MG63 (cell line): ENCODE results near the gene HMGCS1. TPM values are rescaled to one million over a fixed set of nuclear protein-coding genes. Genes with fewer than 3 reads are reported as not detected.
"Not testable (repeated sequence)": the region's sequence is repeated elsewhere in the genome, so short reads cannot be mapped to it uniquely, and the experiment has no call there.

Experiments
- DNase-seq: peaks from one replicate; pipeline ENCODE4 v3.0.0-alpha.2; 2020
- H3K27me3 ChIP-seq: fragments of 250-450 bp; sonication (Bioruptor Pico); 2 replicates; pipeline ENCODE4 v1.5.1; 2020; ENCODE audit warnings: mild to moderate bottlenecking, moderate library complexity
- H3K36me3 ChIP-seq: fragments of 250-450 bp; sonication (Bioruptor Pico); 2 replicates; pipeline ENCODE4 v1.5.1; 2020; ENCODE audit warnings: mild to moderate bottlenecking, moderate library complexity
- H3K4me3 ChIP-seq: fragments of 250-450 bp; sonication (Bioruptor Pico); 2 replicates; pipeline ENCODE4 v1.5.1; 2020; ENCODE audit warnings: mild to moderate bottlenecking, moderate library complexity
- H3K9me3 ChIP-seq: fragments of 250-450 bp; sonication (Bioruptor Pico); 2 replicates; pipeline ENCODE4 v1.5.1; 2020; ENCODE audit warnings: mild to moderate bottlenecking, moderate library complexity
- total RNA-seq: library from RNA; depleted of rRNA; stranded (reverse); fragments of >200 nt; shearing (Covaris generic); gene quantifications from 2 replicates; pipeline ENCODE4 v1.2.3, GENCODE V29; 2014; ENCODE audit warnings: low replicate concordance

The HMGCS1 gene
- total RNA-seq, 1 experiment from 2014 or later: 22.1 TPM

DNA sequence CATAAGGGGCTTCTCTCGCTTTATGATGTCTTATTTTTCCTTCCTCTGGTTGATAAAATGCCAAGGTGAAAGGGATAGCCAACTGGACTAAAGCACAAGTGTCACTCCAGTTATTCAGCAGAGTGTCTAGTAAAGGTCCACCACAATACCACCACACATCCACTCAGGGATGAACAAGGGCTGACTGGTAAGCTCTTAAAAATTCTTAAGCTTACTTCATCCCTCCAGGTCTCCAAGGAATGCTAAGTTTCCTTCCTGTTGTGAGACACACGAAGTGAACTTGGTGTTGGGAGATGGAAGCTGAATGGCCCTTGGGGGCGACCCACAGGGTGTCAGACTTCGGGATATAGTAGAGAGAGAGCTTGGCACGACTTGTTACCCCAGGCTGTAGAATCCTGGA is 3.2 kb upstream of the HMGCS1 start:
- Histone ChIP-seq H3K9me3 (no peaks in the 10 kb centered on the region), H3K27me3 (no peaks in the 10 kb centered on the region), H3K36me3 (no peaks in the 10 kb centered on the region; the same call in 1 of the 2 replicates), H3K4me3 (no peak overlapping the region)
- DNase-seq: no peak

DNA sequence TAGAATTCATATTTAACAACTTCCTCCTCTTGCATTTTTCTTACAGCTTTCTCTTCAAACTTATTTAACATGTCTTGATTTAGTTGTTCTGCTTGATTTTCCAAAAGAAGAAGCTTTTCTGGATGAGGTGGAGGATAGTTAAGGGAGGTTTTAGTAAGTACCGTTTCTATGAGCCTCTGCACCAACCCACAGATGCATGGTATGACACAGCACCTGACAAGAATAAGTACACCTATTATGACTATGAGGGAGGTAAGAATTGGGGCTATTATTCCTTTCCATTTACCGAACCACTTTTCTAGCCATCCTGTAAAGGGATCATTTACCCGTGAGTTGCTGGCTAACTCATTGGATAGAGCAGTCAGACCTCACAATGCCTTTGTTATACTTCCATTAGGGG is 2.5 kb upstream of the HMGCS1 start:
- Histone ChIP-seq H3K4me3 (no peak overlapping the region), H3K9me3 (no peaks in the 10 kb centered on the region), H3K36me3 (no peaks in the 10 kb centered on the region; the same call in 1 of the 2 replicates), H3K27me3 (no peaks in the 10 kb centered on the region)
- no peak for DNase-seq

DNA sequence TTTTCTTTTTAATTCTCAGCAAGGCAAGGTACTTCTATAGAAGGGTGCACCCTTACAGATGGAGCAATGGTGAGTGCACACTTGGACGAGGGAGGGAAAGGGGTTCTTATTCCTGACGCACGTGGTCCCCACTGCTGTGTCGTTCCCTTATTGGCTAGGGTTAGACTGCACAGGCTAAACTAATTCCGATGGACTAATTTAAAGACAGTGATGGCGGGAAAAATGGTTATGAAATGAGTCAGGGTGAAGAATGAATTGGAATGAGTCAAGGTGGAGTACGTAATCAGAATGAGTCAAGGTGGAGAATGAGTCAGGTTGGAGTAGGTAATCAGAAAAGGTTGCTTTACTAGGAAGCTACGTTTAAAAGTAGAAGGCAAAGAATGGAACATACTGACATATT is 2.1 kb upstream of the HMGCS1 start:
- DNase-seq: no peak

DNA sequence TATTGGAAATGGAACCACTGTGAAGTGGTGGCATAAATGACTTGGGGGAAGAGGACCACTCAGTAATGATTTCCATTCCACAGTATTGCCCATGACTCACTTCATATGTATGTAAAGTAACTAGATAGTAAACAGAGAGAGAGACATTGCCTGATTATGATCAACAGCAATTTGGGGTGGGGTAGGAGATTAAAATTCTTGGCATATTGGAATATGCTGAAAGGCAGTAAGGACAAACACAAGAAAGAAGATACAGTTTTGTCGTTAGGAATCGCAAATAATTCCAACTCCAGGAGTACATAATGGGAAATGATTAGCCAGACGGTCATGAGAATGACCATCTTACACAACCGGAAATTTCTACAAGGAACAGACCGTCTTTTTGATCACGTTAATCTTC is 1.5 kb upstream of the HMGCS1 start:
- no peaks in the 10 kb centered on the region; the same call in 1 of the 2 replicates for H3K36me3 ChIP-seq
- no peak overlapping the region for H3K4me3 ChIP-seq
- no peaks in the 10 kb centered on the region for H3K27me3 ChIP-seq
- H3K9me3 ChIP-seq: no peaks in the 10 kb centered on the region
- DNase-seq: no peak

More for the DNA sequence above, 2.1 kb upstream of the HMGCS1 start:
- Histone ChIP-seq H3K9me3 (no peaks in the 10 kb centered on the region), H3K36me3 (no peaks in the 10 kb centered on the region; the same call in 1 of the 2 replicates), H3K27me3 (no peaks in the 10 kb centered on the region), H3K4me3 (no peak overlapping the region)

DNA sequence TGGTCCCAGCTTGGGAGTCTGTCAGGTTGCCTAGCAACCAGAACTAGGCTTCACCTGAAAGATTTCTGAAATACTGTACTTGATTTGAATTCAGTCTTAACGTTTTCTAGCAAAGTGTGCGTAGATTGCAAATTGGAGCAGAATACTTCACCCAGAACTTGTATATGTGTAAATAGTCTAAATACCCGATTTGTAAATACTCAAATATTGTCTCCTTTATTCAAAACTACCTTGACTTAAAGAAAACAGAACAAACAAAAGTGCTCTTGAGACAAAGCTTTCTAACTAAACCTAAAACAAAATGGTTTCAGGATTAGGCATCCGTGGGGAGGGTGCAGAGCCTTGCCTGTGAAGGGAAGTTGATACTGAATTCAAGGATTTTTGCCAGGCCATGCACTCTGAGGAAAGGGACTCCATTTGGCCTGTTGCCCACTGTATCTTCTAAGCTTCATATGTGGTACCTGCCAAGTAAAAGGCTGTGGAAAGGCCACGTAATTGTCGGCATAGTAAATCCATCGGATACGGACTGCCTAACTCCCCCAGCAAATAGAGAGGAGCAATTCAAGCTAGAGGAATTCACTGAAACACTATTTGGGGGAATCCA is 744 bp upstream of the HMGCS1 start:
- H3K4me3 ChIP-seq: peak overlapping the region; percentile 79
- no peaks in the 10 kb centered on the region for H3K9me3 ChIP-seq
- no peaks in the 10 kb centered on the region; the same call in 1 of the 2 replicates for H3K36me3 ChIP-seq
- no peak for DNase-seq
- no peaks in the 10 kb centered on the region for H3K27me3 ChIP-seq

DNA sequence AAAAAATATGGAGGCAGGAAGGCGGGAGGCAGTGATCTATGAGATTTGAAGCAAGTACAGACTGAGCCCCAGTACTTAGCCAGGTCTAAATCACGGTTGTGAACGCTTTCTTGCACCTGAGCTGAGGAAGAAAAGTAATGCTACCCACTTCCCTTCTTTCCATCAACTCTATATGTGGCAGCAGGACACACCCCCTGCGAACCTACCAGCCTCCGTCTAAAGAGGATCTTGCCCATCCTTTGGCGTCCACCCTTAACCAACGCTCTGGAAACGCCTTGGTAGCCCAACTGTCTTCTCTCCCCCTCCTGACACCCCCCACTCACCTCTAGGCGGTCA is 545 bp downstream of the HMGCS1 start:
- Histone ChIP-seq H3K9me3 (no peaks in the 10 kb centered on the region), H3K27me3 (no peaks in the 10 kb centered on the region), H3K36me3 (no peaks in the 10 kb centered on the region; the same call in 1 of the 2 replicates), H3K4me3 (peak overlapping the region; percentile 79)
- DNase-seq: no peak

DNA sequence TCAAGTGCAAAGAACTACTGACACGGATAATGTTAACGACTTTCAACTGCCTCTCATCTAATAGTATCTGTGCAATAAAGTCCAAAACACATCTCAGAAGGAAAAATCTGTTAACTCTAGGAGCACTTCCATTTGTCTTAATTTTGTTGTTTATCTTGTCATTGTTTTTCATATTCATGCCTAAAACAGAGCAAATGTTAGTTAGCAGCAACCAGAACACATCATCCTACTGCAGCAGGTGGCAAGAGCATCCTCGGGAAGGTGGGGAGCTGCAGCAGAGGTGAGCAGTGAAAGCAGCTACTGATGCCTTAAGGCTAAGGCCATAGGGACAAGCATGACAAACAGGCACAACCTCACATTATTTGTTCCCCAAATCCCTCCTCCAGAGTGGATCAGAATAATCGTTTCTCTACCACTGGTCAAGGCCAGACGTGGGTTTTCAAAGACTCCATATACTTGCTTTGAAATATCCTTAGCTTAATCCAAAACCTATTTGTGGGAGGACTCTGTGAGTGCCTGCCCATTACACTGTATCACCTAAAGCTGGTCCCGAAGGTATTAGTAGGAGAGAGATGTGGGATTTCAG is 1.0 kb downstream of the HMGCS1 start:
- no peak for DNase-seq
- Histone ChIP-seq H3K36me3 (no peaks in the 10 kb centered on the region; the same call in 1 of the 2 replicates), H3K27me3 (no peaks in the 10 kb centered on the region), H3K9me3 (no peaks in the 10 kb centered on the region), H3K4me3 (peak overlapping the region; percentile 79)

DNA sequence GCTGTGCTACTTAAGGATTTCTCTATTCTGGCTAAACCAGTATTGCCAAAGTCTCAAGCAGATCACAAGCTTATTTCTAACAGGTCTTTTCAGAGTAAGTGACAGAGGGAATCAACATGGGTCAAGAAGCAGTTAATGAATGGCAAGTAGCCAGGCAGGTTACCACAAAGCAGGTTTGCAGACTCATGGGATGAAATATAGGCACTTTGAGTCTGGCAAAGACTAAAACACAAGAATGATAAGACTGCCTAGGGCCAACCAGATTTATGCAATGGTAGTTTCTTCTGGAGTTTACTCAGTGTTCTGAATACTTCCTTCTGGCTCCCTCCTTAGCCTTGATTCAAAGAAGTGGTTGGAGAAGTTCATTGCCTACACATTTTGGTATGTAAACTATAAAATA is 3.6 kb downstream of the HMGCS1 start:
- no peaks in the 10 kb centered on the region for H3K9me3 ChIP-seq
- no peaks in the 10 kb centered on the region for H3K27me3 ChIP-seq
- H3K4me3 ChIP-seq: no peak overlapping the region
- H3K36me3 ChIP-seq: no peaks in the 10 kb centered on the region; the same call in 1 of the 2 replicates
- DNase-seq: no peak

DNA sequence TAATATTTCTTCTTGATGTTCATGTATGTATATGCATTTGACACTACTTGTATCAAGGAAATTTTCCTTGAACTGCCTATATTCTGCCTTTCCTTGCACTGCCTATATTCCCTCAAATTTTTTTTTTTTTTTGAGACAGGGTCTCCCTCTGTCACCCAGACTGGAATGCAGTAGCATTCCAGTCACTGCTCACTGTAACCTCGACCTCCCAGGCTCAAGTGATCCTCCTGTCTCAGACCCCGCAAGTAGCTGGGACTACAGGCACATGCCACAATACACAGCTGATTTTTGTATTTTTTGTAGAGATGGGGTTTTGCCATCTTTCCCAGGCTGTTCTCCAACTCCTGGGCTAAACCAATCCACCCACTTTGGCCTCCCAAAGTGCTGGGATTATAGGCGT is 4.1 kb downstream of the HMGCS1 start:
- DNase-seq: no peak
- Histone ChIP-seq H3K9me3 (no peaks in the 10 kb centered on the region), H3K4me3 (no peak overlapping the region), H3K27me3 (no peaks in the 10 kb centered on the region), H3K36me3 (no peaks in the 10 kb centered on the region; the same call in 1 of the 2 replicates)

DNA sequence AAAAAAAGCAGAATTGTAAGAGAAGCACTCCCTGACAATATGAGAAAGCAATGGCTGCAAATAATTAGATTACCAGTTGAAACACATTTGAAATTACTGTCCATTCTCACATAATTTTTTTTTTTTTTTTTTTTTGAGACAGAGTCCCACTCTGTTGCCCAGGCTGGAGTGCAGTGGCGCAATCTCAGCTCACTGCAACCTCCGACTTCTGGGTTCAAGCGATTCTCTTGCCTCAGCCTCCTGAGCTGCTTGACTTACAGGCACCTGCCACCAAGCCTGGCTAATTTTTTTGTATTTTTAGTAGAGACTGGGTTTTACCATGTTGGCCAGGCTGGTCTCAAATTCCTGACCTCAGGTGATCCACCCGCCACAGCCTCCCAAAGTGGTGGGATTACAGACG is 6.3 kb downstream of the HMGCS1 start:
- not testable (repeated sequence) for H3K9me3 ChIP-seq, H3K27me3 ChIP-seq, DNase-seq, H3K36me3 ChIP-seq, H3K4me3 ChIP-seq

DNA sequence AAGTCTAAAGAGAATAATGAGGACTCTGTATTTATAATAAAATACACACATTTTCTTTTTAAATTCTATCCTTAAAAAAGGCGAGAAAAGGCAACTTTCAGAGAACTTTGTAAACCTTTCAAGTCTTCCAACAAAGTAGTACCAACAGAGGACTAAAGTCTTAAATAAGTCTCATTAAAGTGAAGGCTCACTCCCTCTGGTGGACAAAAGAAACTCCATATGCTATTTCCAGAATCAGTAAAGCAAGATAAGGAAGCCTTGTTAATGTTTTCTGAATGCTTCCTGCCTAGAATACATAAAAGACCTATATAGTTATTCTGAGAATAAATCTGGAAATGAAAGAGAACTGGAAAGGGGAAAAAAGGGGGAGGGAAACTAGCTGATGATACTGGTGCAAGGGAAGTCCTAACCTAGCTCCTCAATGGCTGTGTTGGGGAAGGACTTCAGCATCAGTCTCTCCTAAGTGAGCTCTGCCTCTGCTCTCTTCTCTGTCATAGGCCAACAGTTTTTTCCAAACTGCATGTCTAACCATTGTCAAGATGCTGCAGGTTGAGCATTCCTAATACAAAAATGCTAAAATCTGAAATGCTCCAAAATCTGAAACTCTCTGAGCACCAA is 7.2 kb downstream of the HMGCS1 start:
- H3K27me3 ChIP-seq: no peaks in the 10 kb centered on the region

DNA sequence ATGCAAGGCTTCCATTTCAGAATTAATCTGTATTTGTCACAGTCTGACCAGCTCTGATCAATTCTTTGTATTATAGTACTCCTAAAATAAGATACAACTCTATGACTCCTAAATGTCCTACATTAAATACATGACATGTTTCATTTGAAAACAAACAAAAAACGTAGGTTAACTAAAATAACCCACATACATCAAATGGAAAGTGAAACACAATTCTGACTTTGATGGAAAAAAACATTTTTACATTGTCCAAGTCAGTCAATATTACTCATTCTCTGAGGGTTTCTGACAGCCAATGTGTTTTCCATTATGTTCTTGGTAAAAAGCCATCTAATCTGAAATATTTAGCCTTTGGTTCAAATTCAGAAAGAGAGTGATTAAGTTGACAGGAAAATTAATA is 8.7 kb downstream of the HMGCS1 start:
- no peaks in the 10 kb centered on the region for H3K27me3 ChIP-seq
- no peaks in the 10 kb centered on the region for H3K9me3 ChIP-seq
- peaks cover 6% of the 10 kb centered on the region for H3K36me3 ChIP-seq
- H3K4me3 ChIP-seq: no peak overlapping the region
- DNase-seq: no peak

More for the DNA sequence above, 7.2 kb downstream of the HMGCS1 start:
- peaks cover 6% of the 10 kb centered on the region for H3K36me3 ChIP-seq
- H3K9me3 ChIP-seq: no peaks in the 10 kb centered on the region
- no peak overlapping the region for H3K4me3 ChIP-seq
- no peak for DNase-seq

DNA sequence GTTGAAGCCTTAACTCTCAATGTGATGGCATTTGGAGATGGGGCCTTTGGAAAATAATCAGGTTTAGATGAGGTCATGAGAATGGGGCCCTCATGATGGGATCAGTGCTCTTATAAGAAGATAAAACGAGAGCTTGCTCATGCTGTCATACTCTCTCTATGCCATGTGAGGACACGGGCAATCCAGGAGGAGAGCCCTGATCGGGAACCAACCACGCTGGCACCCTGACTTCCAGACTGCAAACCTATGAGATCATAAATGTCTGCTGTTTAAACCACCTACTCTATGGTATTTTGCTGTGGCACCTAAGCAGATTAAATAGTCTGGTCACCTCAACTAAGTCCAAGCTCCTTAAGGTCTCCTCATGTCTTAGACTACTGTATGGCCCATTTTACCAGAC is 10.0 kb downstream of the HMGCS1 start:
- Histone ChIP-seq H3K36me3 (peaks cover 12% of the 10 kb centered on the region), H3K27me3 (no peaks in the 10 kb centered on the region), H3K4me3 (no peak overlapping the region), H3K9me3 (no peaks in the 10 kb centered on the region)
- DNase-seq: no peak

DNA sequence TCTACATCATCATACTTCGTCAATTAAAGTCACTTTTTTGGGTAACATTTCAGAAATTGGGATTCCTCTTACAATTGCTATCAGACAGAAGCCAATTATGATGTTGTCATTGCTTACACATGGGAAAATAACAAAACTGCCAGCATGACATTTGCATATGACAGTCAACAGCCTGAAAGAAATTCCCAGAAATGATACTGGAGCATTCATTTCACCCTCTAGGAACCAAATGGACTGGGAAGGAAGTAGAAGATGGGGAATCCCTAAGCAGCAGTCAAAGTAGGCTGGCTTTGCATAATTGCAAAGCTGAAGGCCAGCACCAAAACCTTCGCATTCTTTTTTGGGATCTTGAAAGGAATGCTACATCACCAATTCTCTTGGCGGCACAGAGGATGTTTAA is 10.7 kb downstream of the HMGCS1 start:
- Histone ChIP-seq H3K36me3 (peaks cover 17% of the 10 kb centered on the region), H3K27me3 (no peaks in the 10 kb centered on the region), H3K4me3 (no peak overlapping the region), H3K9me3 (no peaks in the 10 kb centered on the region)
- no peak for DNase-seq

DNA sequence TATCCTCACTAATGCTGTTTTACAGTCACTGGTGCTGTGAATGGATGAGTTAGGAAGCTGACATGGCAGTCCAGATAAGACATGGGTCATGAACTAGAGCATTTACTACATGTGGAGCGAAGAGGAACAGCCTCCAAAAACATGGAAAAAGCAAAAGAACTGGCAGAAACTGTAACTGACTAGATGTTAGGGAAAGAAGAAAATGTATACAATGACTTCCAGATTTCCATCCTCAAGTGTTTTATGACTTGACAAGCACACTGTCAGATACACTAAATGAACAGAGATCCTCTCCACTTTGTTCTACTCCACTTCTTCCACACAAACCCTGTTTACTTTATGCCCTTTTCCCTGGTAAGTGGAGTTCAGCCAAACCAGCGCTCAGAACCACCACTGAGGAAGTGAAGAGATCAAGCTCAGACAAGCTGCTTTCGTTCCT is 11.5 kb downstream of the HMGCS1 start:
- Histone ChIP-seq H3K36me3 (peaks cover 25% of the 10 kb centered on the region), H3K9me3 (no peaks in the 10 kb centered on the region), H3K27me3 (no peaks in the 10 kb centered on the region), H3K4me3 (no peak overlapping the region)
- DNase-seq: no peak

DNA sequence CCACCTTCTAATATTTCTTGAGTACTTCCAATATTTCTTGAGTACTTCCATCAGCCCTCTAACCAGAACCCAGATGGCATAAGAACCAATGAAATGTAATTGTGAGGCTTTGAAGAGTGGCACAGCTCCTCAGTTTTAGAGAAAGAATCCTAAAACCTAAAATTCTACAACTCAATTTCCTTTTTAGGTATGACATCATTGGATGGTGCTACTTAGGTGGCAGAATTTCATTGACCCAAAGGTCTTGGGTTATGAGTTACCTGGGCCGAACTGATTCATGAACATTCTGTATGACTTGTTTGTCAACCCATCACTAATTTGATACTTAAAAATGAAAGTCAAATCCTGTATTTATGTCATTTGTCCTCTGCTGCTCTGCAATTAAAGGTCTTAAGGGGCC is 13.1 kb downstream of the HMGCS1 start:
- Histone ChIP-seq H3K9me3 (no peaks in the 10 kb centered on the region), H3K4me3 (no peak overlapping the region), H3K27me3 (no peaks in the 10 kb centered on the region), H3K36me3 (peaks cover 34% of the 10 kb centered on the region)
- no peak for DNase-seq

DNA sequence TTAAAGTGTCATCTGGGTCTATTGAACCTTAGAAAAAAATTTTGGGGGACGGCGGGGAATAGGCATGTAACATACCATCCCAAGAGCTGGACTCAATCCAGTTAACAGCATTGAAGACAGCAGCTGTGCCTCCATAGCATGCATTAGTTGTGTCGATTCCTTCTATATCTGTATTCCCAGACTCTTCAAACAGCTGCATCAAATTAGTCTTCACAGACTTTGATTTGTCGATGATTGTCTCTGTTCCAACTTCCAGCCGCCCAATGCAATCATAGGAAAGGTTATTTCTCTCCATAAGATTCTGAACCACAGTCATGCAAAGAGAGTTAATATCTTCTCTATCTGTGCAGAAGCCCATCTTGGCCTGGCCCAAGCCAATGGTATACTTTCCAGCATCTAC is 14.8 kb downstream of the HMGCS1 start:
- peaks cover 47% of the 10 kb centered on the region for H3K36me3 ChIP-seq
- H3K9me3 ChIP-seq: no peaks in the 10 kb centered on the region
- H3K4me3 ChIP-seq: no peak overlapping the region
- no peak for DNase-seq
- H3K27me3 ChIP-seq: no peaks in the 10 kb centered on the region

DNA sequence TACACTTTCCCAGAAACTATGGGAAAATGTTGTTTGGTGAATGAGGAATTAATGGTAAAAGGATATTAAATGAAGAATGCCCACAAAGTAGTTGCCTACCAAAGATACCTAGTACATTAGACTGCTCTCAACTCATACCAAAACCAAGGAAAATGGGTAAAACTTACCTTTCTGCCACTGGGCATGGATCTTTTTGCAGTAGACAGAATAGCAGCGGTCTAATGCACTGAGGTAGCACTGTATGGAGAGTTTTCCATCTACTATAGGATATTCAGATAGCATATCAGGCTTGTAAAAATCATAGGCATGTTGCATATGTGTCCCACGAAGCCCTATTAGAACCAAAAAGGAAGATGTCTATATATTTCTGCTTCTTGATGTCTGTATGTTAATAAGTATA is 16.4 kb downstream of the HMGCS1 start:
- Histone ChIP-seq H3K9me3 (no peaks in the 10 kb centered on the region), H3K27me3 (no peaks in the 10 kb centered on the region), H3K36me3 (peaks cover 50% of the 10 kb centered on the region), H3K4me3 (no peak overlapping the region)
- no peak for DNase-seq
